Liver (tissue), 9 donors: Measurements from ENCODE around the gene PLXDC1. TPM values are rescaled to one million over a fixed set of nuclear protein-coding genes. Genes with fewer than 3 reads are reported as not detected.

Source experiments
- DNase-seq: peaks from one replicate; pipeline ENCODE4 v3.0.0-alpha.2; 2017; ENCODE audit warnings: low spot score
- H3K27ac ChIP-seq, 2 donors: one replicate each; pipeline ENCODE4 v1.7.0; 2013; ENCODE audit warnings: inconsistent platforms in 2 of 2, low read length in 2 of 2, control low read depth in 1 of 2, low read depth in 1 of 2, mild to moderate bottlenecking in 1 of 2
- H3K27me3 ChIP-seq, 4 donors: one replicate each; pipeline versions ENCODE4 v1.6.1 to v1.7.0; 2013; ENCODE audit warnings: low read length in 3 of 4, inconsistent platforms in 1 of 4, mild to moderate bottlenecking in 1 of 4, moderate library complexity in 1 of 4; ENCODE audit not compliant: control insufficient read depth in 4 of 4, insufficient read depth in 4 of 4
- H3K36me3 ChIP-seq, 4 donors: one replicate each; pipeline versions ENCODE4 v1.6.1 to v1.7.0; 2013; ENCODE audit warnings: low read length in 3 of 4, mild to moderate bottlenecking in 3 of 4, low read depth in 1 of 4, moderate library complexity in 1 of 4; ENCODE audit not compliant: control insufficient read depth in 4 of 4, insufficient read depth in 3 of 4
- H3K4me1 ChIP-seq, 4 donors: one replicate each; pipeline versions ENCODE4 v1.6.1 to v1.7.0; 2013; ENCODE audit warnings: low read length in 3 of 4, mild to moderate bottlenecking in 3 of 4, moderate library complexity in 1 of 4; ENCODE audit not compliant: control insufficient read depth in 4 of 4, insufficient read depth in 4 of 4
- H3K4me3 ChIP-seq, 3 donors: one replicate each; pipeline versions ENCODE4 v1.6.1 to v1.7.0; 2013; ENCODE audit warnings: low read length in 3 of 3, control low read depth in 1 of 3, low read depth in 1 of 3, mild to moderate bottlenecking in 1 of 3
- H3K9ac ChIP-seq, 2 donors: one replicate each; pipeline ENCODE4 v1.7.0; 2013; ENCODE audit warnings: low read length in 2 of 2, mild to moderate bottlenecking in 2 of 2, moderate library complexity in 2 of 2, control low read depth in 1 of 2, low read depth in 1 of 2
- H3K9me3 ChIP-seq, 4 donors: one replicate each; pipeline versions ENCODE4 v1.6.1 to v1.7.0; 2013; ENCODE audit warnings: low read length in 3 of 4; ENCODE audit not compliant: control insufficient read depth in 4 of 4
- ATF3 ChIP-seq: IDR thresholded peaks from 2 replicates; pipeline ENCODE4 v1.6.1; 2016; ENCODE audit warnings: antibody characterized with exemption
- CTCF ChIP-seq: fragments of 150-350 bp; IDR thresholded peaks from 2 replicates; pipeline ENCODE4 v1.5.1; 2017; ENCODE audit warnings: improper control_type of control experiment, low read depth, low read length; ENCODE audit not compliant: missing input control
- FOXA1 ChIP-seq: IDR thresholded peaks from 2 replicates; pipeline ENCODE4 v1.6.1; 2016; ENCODE audit warnings: antibody characterized with exemption
- FOXA2 ChIP-seq: IDR thresholded peaks from 2 replicates; pipeline ENCODE4 v1.6.1; 2016; ENCODE audit warnings: antibody characterized with exemption
- GABPA ChIP-seq, 2 donors: IDR thresholded peaks in 1 of 2; conservative IDR thresholded peaks in 1 of 2; 2 replicates each; pipeline ENCODE4 v1.6.1; 2016; ENCODE audit warnings: antibody characterized with exemption in 2 of 2, mild to moderate bottlenecking in 1 of 2, moderate library complexity in 1 of 2
- HNF4A ChIP-seq, 2 donors: conservative IDR thresholded peaks; 2 replicates each; pipeline ENCODE4 v1.6.1; 2016; ENCODE audit warnings: antibody characterized with exemption in 2 of 2, mild to moderate bottlenecking in 2 of 2
- HNF4G ChIP-seq: IDR thresholded peaks from 2 replicates; pipeline ENCODE4 v1.6.1; 2016; ENCODE audit warnings: antibody characterized with exemption
- JUND ChIP-seq, 2 donors: IDR thresholded peaks; 2 replicates each; pipeline ENCODE4 v1.6.1; 2016; ENCODE audit warnings: antibody characterized with exemption in 2 of 2
- MAX ChIP-seq: IDR thresholded peaks from 2 replicates; pipeline ENCODE4 v1.6.1; 2016; ENCODE audit warnings: antibody characterized with exemption
- NR2F2 ChIP-seq: IDR thresholded peaks from 2 replicates; pipeline ENCODE4 v1.6.1; 2016; ENCODE audit warnings: antibody characterized with exemption
- RAD21 ChIP-seq, 2 donors: IDR thresholded peaks; 2 replicates each; pipeline ENCODE4 v1.6.1; 2016; ENCODE audit warnings: antibody characterized with exemption in 2 of 2, mild to moderate bottlenecking in 2 of 2
- RXRA ChIP-seq, 2 donors: IDR thresholded peaks; 2 replicates each; pipeline ENCODE4 v1.6.1; 2017 to 2018; ENCODE audit warnings: antibody characterized with exemption in 2 of 2, mild to moderate bottlenecking in 1 of 2
- SP1 ChIP-seq: IDR thresholded peaks from 2 replicates; pipeline ENCODE4 v1.6.1; 2018; ENCODE audit warnings: antibody characterized with exemption, mild to moderate bottlenecking
- TAF1 ChIP-seq: conservative IDR thresholded peaks from 2 replicates; pipeline ENCODE4 v1.6.1; 2016; ENCODE audit warnings: antibody characterized with exemption, mild to moderate bottlenecking
- YY1 ChIP-seq: IDR thresholded peaks from 2 replicates; pipeline ENCODE4 v1.6.1; 2016; ENCODE audit warnings: antibody characterized with exemption, mild to moderate bottlenecking
- ZBTB33 ChIP-seq: IDR thresholded peaks from 2 replicates; pipeline ENCODE4 v1.6.1; 2016; ENCODE audit warnings: antibody characterized with exemption
- WGBS: extraction: QIAGEN DNeasy Blood & Tissue Kit; methylation state at CpG from one replicate; pipeline ENCODE4 v1.1.7; 2013; 5-methylcytosine and 5-hydroxymethylcytosine counted together
- polyA plus RNA-seq, 2 donors: library from polyadenylated mRNA; stranded (reverse) in 1 of 2; unstranded in 1 of 2; fragments of 200-250 nt in 1 of 2; fragments of >200 nt in 1 of 2; fragmentation: Nextera tagmentation in 1 of 2; extraction: Ambion mirVana in 1 of 2; gene quantifications; one replicate each; pipeline versions ENCODE4 v1.2.1 to v1.2.3, GENCODE V29; 2013 to 2015
- total RNA-seq, 2 donors: library from RNA; depleted of rRNA; stranded (reverse); fragments of >200 nt; gene quantifications; one replicate each; pipeline ENCODE4 v1.2.3, GENCODE V29; 2014
- donor health status: healthy.
- donor health status: healthy.
- donor health status: healthy.
- donor health status: healthy.
- donor health status: healthy.

Gene PLXDC1
- total and polyA plus RNA-seq, 4 donors, result 0.14 to 0.84 (median 0.30) TPM

- TF ChIP-seq ZBTB33 (no peak), NR2F2 (no peak), TAF1 (no peak), JUND (IDR thresholded peaks at IDR 0.05) (no peak), HNF4A (conservative IDR thresholded peaks at IDR 0.05) (no peak), FOXA1 (no peak)
These were observed 56.7 kb downstream of the PLXDC1 start (continued) for GRCh38 chr17:39094607-39095308.

GRCh38 chr17:39092692-39093230 is 58.7 kb downstream of the PLXDC1 start:
- Histone ChIP-seq H3K27me3 (no peaks in the 10 kb centered on the region), H3K9me3 (no peaks in the 10 kb centered on the region), H3K9ac (no peak overlapping the region), H3K4me1 (peaks cover 0 to 5% (median 0%) of the 10 kb centered on the region in 4 donors), H3K36me3 (no peaks in the 10 kb centered on the region), H3K27ac (no peak overlapping the region), H3K4me3 (no peak overlapping the region)
- DNase-seq, result no peak
- no peak for TF ChIP-seq JUND (IDR thresholded peaks at IDR 0.05)
- no peak for TF ChIP-seq MAX
- TF ChIP-seq CTCF, result no peak
- no peak for TF ChIP-seq ATF3
- WGBS, result 76% methylated on average over 6 of the region's 6 CpGs

GRCh38 chr17:39090908-39091665 is 60.4 kb downstream of the PLXDC1 start:
- Histone ChIP-seq H3K27ac (no peak overlapping the region), H3K4me1 (peaks cover 0 to under 1% (median 0%) of the 10 kb centered on the region in 4 donors), H3K9me3 (no peaks in the 10 kb centered on the region), H3K4me3 (no peak overlapping the region), H3K36me3 (no peaks in the 10 kb centered on the region), H3K9ac (no peak overlapping the region), H3K27me3 (no peaks in the 10 kb centered on the region)
- DNase-seq, result no peak
- TF ChIP-seq JUND (IDR thresholded peaks at IDR 0.05), result no peak
- no peak for TF ChIP-seq HNF4A (conservative IDR thresholded peaks at IDR 0.05)
- no peak for TF ChIP-seq CTCF
- TF ChIP-seq FOXA1, result no peak
- TF ChIP-seq NR2F2, result no peak
- no peak for TF ChIP-seq RXRA (IDR thresholded peaks at IDR 0.05)
- TF ChIP-seq ATF3, result no peak
- no peak for TF ChIP-seq HNF4G
- TF ChIP-seq FOXA2, result no peak
- TF ChIP-seq RAD21 (IDR thresholded peaks at IDR 0.05), result no peak
- no peak for TF ChIP-seq YY1
- no peak for TF ChIP-seq SP1
- no peak for TF ChIP-seq TAF1
- no peak for TF ChIP-seq GABPA (IDR thresholded peaks at IDR 0.05 in 1 of 2, conservative IDR thresholded peaks at IDR 0.05 in 1 of 2)
- 91% methylated on average over 15 of the region's 15 CpGs for WGBS
